Fibroblast of gingiva (primary cell): ENCODE data around the gene SYK.

Experiments
- DNase-seq: peaks from one replicate; pipeline ENCODE4 v3.0.0-alpha.2; 2011; ENCODE audit warnings: low read depth

Gene SYK

DNA sequence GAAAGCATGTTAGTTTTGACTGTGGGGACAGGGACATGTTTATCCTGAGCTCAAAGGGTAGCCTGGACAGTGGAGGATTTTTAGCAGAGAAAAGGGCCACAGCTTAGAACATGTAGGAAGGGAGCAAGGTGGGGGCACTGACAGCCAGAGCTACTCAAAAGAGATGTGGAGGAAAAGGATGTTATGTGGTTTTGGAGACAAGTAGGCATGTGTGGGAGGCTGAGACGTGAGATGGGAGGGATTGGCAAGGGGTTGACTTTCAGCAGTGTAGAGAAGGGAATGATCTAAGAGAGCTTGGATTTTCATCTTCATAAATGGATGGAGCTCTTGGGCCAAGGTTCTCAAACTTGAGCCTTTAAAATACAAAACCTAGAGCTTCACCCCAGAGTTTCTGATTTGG is 24.0 kb downstream of the SYK start:
- no peak for DNase-seq

DNA sequence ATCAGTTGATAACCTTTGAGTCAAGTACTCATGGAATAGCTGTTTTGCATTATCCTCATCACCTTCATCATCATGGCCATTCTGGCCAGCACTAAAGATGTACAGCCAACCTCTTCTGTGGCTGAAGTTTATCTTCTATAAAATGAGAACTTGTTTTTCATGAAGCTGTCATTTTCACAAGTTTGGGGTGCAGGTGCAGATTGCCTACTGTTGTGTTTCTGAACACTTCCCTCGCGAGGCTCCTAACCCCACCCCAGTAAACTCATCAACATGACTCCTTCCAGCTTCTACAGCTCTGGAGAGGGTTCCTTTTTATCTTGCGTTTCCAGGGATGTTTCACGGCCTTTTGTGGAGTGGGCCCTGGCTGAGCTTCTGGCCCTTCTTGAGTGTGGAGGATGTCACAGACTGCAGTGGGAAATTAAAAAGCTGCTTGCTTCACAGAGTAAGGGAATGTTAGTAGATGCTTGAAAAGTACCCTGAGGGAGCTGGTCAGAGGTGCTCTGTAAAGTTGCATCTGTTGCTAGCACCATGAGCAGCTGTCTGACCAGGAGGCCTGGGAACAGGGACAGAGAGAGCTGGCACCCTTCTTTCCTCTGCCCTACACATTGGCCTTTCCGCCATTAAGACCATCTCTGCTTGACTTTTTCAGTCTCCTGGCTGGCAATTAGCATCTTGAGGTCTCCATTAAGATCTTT is 24.9 kb downstream of the SYK start:
- DNase-seq = no peak

DNA sequence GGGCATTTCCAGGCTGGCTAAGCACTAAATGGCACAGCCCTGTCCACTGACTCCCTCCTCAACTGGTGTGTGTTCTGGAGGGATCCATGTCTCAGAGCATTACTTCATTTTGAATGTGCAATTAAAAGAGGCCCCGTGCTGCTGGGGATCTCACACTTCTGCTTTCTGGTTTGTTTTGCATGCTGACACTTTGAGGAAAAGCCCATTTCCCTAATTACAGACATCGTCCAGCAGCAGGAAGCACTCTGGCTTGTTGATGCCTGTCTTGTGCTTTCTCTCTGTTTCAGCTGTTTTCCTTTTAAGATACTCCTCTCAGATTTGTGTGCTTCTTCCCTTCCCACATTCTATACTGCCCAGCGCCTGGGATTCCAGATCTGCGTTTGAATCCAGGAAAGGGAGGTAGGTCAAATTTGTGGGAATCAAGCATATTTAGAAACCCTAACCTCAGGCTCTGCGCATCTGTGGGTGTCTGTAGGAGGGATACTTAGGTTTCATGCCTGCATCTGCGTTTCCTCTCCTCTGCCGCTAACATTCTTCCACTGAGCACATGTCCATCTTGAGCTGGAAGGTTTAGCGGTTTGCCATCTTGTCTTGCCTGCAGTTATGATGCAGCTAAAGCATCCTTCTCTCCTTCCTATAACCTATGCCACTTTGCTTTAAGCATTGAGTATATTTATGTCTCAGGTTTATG is 25.7 kb downstream of the SYK start:
- DNase-seq = no peak

DNA sequence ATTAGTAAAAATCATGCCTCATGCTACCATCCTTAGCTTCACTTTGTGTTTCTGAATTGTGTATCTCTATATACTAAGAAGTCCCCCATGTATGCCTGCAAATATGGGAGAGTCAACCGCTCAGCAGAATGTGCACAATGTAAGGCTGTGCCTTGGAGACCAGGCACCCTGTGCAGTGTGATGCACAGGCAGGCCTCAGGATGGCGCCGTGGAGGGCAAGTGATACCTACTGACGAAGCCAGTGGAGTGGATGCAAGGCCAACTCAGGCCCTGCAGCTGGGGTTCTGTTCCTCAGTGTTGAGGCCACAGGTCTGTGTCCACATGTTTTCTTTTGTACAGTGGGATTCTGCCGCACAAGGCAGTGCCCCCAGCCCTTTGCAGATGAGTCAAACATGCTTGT is 28.4 kb downstream of the SYK start:
- no peak for DNase-seq

DNA sequence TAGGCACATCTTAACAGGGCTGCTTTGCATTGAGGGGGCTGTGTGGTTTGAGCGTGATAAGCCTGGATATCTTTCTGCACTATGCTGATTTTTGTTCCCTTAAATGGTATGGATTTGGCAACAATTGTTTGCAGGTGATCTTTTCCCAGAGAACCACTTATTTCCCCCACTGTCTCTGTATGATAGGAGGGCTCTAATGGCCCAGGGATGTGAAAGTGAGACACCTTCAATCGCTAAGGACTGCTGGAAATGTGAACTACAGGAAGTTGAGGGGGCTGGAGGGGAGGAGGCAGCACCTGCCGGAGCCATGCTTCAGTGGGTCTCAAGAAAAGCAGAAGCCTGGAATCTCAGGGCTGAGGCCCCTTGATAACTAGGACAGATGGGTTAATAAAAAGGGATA is 29.4 kb downstream of the SYK start:
- DNase-seq = no peak

DNA sequence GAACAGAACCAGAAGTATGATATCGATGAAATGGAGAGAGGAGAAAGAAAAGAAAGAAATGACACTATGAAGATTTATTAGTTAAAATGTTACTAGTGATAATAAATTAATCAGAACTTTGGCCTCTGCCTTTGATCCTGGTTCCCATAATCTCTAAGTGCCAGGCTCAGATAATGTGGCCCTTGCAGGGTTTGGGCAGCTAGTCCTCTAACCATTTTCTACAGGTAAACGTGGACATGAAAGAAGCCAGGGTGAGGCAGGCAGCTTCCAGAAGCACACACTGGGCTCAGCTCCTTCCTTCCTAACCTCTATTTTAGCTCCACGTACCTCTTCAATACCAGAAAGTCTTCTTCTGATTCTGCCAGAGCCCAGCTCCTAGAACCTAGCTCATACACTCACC is 30.6 kb downstream of the SYK start:
- DNase-seq = no peak

DNA sequence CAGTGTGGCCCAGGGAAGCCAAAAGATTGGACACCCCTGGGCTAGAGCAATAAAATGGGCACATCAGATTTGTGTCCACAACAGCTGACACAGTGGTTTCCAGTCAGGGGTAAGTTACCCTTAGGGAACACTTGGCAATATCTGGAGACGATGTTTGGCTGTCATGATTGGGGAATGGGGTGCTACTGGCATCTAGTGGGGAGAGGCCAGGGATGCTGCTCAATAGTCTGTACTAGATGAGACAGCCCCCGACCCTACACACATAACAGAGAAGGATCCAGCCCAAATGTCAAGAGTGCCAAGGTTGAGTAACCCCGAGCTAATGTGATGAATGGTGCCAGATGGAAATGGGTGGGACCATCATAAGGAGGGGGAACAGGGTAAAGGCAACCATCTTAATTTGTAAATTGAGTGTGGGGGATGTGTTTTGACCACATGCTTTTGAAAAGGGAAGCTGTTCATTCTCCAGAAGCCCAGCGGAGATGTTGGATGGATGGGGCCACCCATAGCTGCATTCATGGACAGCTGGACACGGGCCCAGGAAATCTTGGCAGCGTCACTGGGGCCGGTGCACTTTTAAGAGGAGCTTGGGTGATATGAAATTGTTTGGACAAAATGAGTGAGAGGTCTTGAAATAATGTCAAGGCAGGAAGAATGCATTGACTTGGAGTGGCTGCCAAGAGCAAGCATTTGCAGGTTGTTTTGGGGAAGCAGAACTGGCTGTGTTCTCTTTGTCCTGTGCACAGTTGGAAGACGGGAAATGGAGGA is 33.4 kb downstream of the SYK start:
- no peak for DNase-seq

DNA sequence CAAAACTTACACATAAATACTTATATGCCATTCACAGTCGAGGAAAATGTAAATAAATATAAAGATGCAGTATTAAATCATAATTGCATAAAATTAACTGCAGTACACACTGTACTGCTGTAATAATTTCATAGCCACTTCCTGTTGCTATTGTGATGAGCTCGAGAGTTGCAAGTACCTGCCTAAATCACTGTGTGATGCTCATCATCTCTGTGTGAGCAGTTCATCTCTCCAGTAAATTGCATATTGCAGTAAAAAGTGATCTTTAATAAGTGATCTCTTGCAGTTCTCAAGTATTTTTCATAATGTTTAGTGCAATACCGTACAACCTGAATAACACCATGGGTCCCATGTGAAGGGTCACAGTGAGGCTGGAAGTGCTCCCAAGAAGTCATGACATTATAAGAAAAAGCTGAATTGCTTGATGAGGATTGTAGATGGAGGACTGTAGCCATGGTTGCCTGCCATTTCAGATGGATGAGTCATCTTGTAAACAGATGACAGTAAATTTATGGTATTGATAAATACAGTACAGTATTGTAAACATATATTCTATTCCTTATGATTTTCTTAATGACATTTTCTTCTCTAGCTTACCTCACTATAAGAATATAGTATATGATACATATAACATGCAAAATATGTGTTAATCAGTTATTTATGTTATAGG is 34.9 kb downstream of the SYK start:
- no peak for DNase-seq

DNA sequence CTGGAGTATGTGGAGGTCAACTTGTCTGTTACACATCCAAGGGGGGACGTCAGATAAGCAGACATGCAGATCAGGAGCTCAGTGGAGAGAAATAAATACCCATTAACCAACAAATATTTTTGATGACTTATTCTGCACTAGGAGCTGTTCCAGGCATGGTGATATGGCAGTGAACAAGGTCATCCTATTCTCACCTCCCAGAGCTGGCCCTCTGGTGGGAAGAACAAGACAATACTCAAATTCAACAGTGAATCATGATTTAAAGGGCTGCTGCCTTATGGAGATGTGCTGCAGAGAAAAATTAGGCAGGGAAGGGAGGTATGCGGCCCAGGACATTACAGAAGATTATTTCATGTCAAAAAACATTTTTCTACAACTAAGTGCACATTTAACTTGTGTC is 36.5 kb downstream of the SYK start:
- DNase-seq = no peak

DNA sequence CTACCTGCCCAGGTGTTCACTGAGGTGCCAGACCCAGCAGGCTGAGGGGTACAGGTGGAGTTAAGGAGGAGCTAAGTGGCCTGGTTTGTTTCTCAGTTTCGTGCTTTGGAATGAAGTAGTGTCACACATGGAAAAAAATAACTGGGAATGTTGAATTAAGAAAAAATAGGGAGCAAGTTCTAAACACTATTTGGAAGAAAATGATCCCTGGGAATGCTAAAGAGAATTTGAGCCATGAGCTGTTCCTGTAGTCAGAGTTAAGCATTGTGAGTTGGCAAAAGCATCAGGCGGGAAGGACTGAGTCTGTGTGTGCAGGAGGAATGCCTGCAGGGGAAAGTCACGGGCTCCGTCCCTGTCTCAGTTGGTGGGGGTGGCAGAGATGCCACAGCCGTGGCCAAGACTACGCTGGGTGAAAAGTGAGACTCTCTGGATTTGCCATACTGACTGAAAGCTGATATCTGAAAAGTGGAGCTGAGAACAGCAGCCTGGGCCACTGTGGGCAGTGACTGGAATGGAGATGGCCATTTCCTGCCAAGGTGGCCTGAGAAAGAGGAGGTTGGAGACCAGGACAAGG is 37.0 kb downstream of the SYK start:
- no peak for DNase-seq

DNA sequence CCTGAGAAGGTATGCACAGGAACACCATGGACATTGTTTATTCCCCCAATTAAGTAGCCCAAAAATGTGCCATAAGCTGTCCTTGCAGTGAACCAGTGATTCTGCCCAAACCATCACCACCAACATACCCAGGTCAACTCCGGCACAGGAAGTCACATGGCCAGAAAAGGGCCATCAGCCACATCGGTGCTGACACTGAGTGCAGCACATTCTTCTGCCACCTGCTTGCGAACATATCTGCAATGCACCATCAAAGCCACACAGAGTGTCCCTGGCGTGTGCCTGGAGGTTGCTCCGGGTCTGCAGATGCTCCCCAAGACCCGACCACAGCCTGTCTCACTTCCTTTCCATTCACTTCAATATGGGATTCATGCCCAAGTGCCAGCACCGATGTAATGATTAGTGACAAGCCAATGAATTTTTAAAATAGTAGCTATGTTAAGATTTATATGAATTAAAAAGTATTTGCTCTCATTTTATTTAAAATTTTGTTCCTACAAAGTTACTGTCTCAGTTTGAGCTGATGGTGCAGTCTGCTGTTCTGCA is 37.6 kb downstream of the SYK start:
- DNase-seq = no peak

DNA sequence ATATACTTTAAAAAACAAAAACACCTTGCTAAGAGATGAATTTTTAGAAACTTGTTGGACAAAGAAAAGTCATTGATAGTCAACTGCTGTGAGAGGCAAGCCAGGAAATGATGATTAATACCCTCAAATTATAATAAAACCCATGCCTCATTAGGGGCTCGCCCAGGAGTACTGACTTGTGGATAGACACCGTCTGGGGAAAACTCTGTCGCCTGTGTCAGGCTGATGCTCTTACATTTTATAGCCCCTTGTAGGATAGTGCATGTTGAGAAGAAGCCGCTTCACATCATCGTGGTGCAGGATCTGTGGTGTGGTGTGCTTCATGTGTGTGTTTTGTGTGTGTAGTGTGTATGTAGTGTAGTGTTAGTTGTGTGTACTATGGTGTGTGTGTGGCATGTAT is 39.1 kb downstream of the SYK start:
- no peak for DNase-seq

DNA sequence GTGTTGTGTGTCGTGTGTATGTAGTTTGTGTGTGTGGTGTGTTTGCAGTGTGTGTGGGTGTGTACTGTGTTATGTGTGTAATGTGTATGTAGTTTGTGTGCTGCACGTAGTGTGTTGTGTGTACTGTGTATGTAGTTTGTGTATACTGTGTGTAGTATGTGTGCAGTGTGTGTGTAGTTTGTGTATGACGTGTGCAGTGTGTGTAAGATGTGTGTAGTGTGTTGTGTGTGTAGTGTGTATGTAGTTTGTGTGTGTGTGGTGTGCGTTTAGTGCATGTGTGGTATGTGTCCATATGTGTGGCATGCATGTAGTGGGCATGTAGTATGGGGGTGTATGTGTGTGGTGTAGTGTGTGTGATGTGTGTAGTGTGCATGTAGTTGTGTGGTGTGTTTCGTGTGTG is 39.6 kb downstream of the SYK start:
- no peak for DNase-seq

DNA sequence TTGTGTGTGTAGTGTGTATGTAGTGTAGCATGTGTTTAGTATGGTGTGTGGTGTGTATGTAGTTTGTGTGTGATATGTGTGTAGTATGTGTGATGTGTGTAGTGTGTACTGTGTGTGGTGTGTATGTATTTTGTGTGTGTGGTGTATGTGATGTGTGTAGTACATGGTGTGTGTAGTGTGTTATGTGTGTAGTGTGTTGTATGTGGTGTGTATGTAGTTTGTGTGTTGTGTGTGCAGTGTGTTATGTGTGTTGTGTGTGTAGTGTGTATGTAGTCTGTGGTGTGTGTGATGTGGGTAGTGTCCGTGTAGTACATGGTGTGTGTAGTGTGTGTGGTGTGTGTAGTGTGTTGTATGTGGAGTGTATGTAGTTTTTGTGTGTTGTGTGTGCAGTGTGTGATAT is 40.0 kb downstream of the SYK start:
- DNase-seq = no peak

DNA sequence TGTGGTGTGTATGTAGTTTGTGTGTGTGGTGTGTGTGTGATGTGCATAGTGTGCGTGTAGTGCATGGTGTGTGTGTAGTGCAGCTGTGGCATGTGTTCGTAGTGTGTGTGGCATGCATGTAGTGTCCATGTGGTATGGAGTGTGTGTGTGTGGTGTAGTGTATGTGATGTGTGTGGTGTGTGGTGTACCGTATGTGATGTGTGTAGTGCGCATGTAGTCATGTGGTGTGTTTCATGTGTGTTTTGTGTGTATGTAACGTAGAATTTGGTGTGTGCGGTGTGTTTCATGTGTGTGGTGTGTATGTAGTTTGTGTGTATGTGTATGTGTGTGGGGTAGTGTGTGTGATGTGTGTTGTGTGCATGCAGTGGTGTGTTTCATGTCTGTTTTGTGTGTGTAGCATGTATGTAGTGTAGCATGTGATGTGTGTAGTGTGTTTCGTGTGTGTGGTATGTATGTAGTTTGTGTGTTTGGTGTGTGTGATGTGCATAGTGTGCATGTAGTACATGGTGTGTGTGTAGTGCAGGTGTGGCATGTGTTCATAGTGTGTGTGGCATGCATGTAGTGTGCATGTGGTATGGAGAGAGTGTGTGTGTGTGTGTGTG is 40.7 kb downstream of the SYK start:
- no peak for DNase-seq

DNA sequence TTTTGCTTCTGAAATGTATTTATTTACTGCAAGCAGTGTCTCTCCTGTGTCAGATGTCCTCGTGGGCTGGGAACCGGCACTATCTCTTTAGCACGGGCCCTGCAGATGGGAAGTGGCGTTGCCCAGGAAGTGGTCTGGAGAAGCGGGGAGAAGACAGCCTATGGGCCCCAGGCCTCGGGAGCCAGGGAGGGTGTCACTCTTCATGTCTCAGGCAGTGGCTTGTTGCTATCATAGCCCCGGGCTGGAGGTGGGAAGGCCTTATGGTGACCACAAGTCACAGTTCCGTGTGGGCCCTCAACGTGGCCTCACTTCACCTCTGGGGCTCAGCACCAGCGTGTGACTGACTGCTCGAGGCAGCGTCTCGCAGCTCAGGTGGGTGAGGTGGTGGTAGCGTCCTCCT is 41.4 kb downstream of the SYK start:
- no peak for DNase-seq

DNA sequence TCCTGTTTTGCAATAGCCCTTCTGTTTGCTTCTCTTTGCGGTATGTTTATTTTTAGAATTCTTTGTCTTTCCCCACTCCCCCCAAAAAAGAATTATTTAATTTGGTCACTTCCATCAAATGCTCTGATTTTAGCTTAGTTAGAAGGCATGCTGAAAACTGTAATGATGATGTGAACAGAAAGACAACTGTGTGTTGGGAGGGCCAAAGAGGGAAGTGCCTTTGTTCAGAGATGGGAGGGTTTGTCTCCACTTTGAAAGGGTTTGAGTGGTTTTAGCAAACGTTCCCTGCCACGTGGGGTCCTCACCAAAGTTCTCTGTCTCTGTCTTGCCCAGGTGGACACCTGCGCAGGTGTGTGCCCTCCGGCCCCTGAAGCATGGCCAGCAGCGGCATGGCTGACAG is 41.9 kb downstream of the SYK start:
- no peak for DNase-seq

DNA sequence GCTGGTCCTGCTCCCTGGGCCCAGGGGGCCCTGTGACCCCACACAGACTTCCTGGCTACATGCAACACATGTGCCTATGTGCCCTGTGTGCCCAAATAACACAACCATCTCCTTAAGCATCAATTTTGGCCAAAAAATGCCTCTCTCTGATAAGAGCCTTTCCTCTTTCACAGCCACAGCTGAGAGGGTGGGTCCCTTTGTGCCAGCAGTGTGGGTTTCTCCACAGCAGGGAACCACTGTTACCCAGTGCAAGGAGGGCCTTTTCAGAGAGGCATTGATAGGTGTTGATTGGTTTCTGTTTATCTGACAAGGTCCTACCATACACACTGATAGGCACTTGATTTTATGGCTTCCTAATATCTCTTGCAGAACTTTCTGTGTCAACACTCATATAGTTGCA is 42.7 kb downstream of the SYK start:
- no peak for DNase-seq

DNA sequence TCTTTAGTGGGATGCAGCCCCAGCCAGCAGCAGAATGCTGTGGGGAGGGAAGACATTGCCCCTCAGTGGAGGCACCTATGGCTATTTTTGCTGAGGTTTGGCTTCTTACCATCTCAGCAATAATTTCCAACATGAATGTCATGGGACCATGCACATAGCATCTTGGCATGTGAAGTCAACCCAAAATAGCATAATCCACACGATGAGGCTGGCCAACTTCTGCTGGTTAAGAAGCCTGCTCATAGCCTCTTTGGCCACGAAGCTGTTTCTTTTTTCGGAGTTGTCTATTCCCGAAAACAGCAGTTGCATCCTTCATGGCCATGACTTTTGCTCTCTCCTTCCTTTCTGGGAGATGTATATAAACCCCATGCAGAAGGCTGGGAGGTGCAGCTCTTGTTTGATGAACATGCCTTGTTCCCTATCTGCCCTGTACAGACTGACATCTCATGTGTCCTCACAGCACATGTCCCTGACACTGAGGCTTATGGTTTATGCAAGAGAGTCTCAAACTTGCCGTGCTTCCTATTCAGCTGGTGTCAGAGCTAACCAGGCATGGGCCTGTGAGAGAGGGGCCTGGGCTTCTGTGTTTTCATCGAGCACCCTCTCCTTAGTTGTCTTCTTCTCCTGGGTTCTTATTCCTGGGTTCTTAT is 45.3 kb downstream of the SYK start:
- no peak for DNase-seq

DNA sequence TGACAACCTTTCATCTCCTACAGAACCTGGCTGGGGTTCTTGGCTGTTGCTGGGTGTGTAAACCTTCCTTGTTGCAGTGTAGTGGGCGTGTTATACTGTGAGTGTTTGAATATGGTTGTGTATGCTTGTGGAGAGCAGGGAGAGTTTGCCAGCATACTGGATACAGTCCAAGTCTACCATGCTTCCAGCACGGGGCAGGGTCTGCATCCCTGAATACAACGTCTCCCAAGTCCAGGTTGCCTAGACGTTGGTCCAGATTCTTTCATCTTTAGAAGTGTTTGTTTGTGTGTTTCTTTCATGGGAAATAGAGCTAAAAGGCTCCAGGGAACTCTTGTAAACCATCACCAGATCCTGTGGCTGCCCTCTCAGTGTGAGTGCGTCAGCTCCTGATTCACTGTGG is 46.4 kb downstream of the SYK start:
- DNase-seq = no peak

DNA sequence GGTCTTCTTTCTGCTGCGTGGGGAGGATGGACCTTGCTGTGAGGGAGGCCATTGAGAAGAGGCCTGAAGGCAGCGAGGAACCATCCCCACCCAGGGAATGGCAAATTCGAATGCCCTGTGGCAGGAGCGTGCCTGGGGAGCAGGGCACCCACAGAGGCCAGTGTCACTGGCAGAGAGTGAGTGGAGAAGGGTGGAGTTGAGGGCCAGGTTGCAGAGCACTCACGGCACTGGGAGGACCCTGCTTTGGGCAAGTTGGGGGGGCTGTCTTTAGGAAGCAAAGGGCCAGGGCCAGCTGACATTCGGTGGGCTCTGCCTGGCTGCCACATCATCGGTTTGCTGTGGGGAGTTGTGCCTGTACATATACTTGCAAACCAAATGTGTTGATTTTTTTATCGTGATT is 47.2 kb downstream of the SYK start:
- DNase-seq = no peak
